NCI-H2029 (cell line): ENCODE results near the gene MFSD6.
"Not testable (repeated sequence)": the region's sequence is repeated elsewhere in the genome, so short reads cannot be mapped to it uniquely, and the experiment has no call there.

ENCODE experiments used
- DNase-seq: peaks from one replicate; lab custom pipeline; 2025; lab: John Stamatoyannopoulos, UW

The MFSD6 gene

GRCh38 chr2:190501702-190502407 is 93.7 kb downstream of the MFSD6 start:
- no peak for DNase-seq

GRCh38 chr2:190503088-190503487 is 94.9 kb downstream of the MFSD6 start:
- DNase-seq, result no peak

GRCh38 chr2:190504912-190505311 is 96.8 kb downstream of the MFSD6 start:
- DNase-seq, result no peak

- no peak for DNase-seq
Observed at GRCh38 chr2:190505696-190506095, 97.5 kb downstream of the MFSD6 start.

- peak; percentile 70 for DNase-seq
Observed at GRCh38 chr2:190506666-190507065, 98.5 kb downstream of the MFSD6 start.

GRCh38 chr2:190507135-190507534 is 99.0 kb downstream of the MFSD6 start:
- peak; percentile 70 for DNase-seq

GRCh38 chr2:190509895-190510294 is 101.7 kb downstream of the MFSD6 start:
- DNase-seq, result not testable (repeated sequence)

- peak; percentile 16 for DNase-seq
Observed at GRCh38 chr2:190511104-190511503, 102.9 kb downstream of the MFSD6 start.

GRCh38 chr2:190512539-190513095 is 104.5 kb downstream of the MFSD6 start:
- DNase-seq, result no peak

- DNase-seq, result no peak
Observed at GRCh38 chr2:190513877-190514276, 105.7 kb downstream of the MFSD6 start.

- no peak for DNase-seq
Observed at GRCh38 chr2:190514676-190515075, 106.5 kb downstream of the MFSD6 start.

GRCh38 chr2:190515687-190516086 is 107.5 kb downstream of the MFSD6 start:
- DNase-seq, result no peak

- DNase-seq, result no peak
Observed at GRCh38 chr2:190517468-190517867, 109.3 kb downstream of the MFSD6 start.

GRCh38 chr2:190519975-190520767 is 112.0 kb downstream of the MFSD6 start:
- DNase-seq, result no peak

GRCh38 chr2:190524928-190525327 is 116.8 kb downstream of the MFSD6 start:
- no peak for DNase-seq

- no peak for DNase-seq
Observed at GRCh38 chr2:190526105-190526750, 118.1 kb downstream of the MFSD6 start.

GRCh38 chr2:190527214-190527613 is 119.1 kb downstream of the MFSD6 start:
- DNase-seq, result no peak

- no peak for DNase-seq
Observed at GRCh38 chr2:190527918-190528317, 119.8 kb downstream of the MFSD6 start.

- DNase-seq, result no peak
Observed at GRCh38 chr2:190528521-190529001, 120.4 kb downstream of the MFSD6 start.

GRCh38 chr2:190529486-190530247 is 121.5 kb downstream of the MFSD6 start:
- DNase-seq, result no peak

GRCh38 chr2:190530248-190530900 is 122.2 kb downstream of the MFSD6 start:
- no peak for DNase-seq
